ENCODE data around the gene CENPX. TPM values are rescaled to one million over a fixed set of nuclear protein-coding genes. Genes with fewer than 3 reads are reported as not detected.
A peak's percentile ranks its signal among the peaks of the same experiment; 100 is the strongest.

The CENPX gene
- total and polyA plus RNA-seq, 2 of the 13 experiments (the other 11 are each of a cell fraction or from before 2014, with no cell fraction given) = 92.7 to 170 TPM

DNA sequence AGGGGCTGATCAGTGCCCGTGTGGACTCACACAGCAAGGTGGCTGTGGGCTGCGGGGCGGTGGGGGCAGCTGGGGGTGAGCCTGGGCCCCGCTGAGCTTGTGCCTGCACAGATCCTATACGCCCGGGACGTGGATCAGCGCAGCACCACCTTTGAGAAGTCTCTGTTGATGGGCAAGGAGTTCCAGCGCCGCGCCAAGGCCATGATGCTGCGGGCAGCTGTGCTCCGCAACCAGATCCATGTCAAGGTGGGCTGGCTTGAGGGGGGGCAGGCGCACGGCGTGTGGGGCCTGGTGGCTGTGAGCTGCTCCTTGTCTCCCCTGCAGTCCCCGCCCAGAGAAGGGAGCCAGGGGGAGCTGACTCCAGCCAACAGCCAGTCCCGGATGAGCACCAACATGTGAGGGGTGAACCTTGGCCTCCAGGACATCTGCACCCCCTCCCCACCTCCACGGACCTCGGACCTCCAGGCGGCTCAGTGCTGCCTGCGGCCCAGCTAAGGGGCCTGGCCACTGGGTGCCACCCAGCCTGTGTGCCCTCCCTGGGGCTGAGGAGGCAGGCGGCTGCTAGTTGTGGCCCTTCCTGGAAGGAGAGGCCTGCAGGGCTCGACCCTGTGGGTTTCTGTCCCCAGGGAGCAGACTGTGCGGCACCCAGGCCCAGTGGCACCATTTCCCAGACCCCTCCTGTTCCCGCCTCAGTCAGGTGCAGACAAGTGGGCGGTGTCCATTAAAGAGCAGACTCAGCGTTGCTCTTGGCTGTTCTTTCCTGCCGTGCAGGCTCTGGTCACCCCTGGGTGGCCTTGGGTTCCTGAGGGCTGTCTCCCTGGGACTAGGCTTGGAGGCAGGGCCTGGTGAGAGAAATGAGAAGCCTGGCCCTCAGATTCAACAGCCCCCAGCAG is 34.3 kb upstream of the CENPX start (continued):
- TF ChIP-seq, protein P1, sequence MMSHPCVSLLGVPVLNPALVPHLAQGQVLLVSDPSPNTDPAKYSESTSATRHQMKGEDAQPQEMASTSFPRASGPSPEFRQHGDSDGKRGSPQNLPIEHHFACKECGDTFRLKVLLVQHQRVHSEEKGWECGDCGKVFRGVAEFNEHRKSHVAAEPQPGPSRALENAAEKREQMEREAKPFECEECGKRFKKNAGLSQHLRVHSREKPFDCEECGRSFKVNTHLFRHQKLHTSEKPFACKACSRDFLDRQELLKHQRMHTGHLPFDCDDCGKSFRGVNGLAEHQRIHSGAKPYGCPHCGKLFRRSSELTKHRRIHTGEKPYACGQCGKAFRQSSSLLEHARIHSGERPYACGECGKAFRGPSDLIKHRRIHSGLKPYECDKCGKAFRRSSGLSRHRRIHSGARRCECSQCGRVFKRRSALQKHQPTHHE (CRISPR knock-in tag; IDR thresholded peaks at IDR 0.05; ENCODE audit: borderline replicate concordance) = no peak
- TF ChIP-seq ZNF296 (CRISPR knock-in tag; conservative IDR thresholded peaks at IDR 0.05) (peak; percentile 67), ATRX (CRISPR knock-in tag; IDR thresholded peaks at IDR 0.05; ENCODE audit: borderline replicate concordance) (no peak), ZNF160 (CRISPR knock-in tag; IDR thresholded peaks at IDR 0.05) (0 out of 2 replicates have a peak, but pooled peaks have one; percentile 23), POGK (CRISPR knock-in tag; conservative IDR thresholded peaks at IDR 0.05) (peak; percentile 17; the same call in 1 of the 2 replicates), CEBPB (IDR thresholded peaks at IDR 0.05; ENCODE audit: borderline replicate concordance, low read depth, low read length) (no peak), KDM5A (IDR thresholded peaks at IDR 0.05; ENCODE audit: borderline replicate concordance, low read length) (no peak; the same call in 1 of the 2 replicates), ZNF44 (CRISPR knock-in tag; IDR thresholded peaks at IDR 0.05) (no peak), SALL1 (CRISPR knock-in tag; IDR thresholded peaks at IDR 0.05) (peak; percentile 88), ZNF737 (CRISPR knock-in tag; IDR thresholded peaks at IDR 0.05; ENCODE audit: borderline replicate concordance) (no peak), ZNF777 (CRISPR knock-in tag; IDR thresholded peaks at IDR 0.05) (peak; percentile 33; the same call in 1 of the 2 replicates), NFIB (CRISPR knock-in tag; IDR thresholded peaks at IDR 0.05; ENCODE audit: borderline replicate concordance) (no peak), NCOA5 (CRISPR knock-in tag; IDR thresholded peaks at IDR 0.05) (no peak), KAT2B (IDR thresholded peaks at IDR 0.05; ENCODE audit: borderline replicate concordance, low read depth, low read length) (no peak), ZNF224 (CRISPR knock-in tag; IDR thresholded peaks at IDR 0.05) (0 out of 2 replicates have a peak, but pooled peaks have one; percentile 35), PAF1 (CRISPR knock-in tag; IDR thresholded peaks at IDR 0.05) (no peak)
- TF ChIP-seq, protein P2, sequence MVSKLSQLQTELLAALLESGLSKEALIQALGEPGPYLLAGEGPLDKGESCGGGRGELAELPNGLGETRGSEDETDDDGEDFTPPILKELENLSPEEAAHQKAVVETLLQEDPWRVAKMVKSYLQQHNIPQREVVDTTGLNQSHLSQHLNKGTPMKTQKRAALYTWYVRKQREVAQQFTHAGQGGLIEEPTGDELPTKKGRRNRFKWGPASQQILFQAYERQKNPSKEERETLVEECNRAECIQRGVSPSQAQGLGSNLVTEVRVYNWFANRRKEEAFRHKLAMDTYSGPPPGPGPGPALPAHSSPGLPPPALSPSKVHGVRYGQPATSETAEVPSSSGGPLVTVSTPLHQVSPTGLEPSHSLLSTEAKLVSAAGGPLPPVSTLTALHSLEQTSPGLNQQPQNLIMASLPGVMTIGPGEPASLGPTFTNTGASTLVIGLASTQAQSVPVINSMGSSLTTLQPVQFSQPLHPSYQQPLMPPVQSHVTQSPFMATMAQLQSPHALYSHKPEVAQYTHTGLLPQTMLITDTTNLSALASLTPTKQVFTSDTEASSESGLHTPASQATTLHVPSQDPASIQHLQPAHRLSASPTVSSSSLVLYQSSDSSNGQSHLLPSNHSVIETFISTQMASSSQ (IDR thresholded peaks at IDR 0.05; ENCODE audit: low read depth) = no peak
- TF ChIP-seq, protein P2 (CRISPR knock-in tag; IDR thresholded peaks at IDR 0.05; ENCODE audit: borderline replicate concordance) = no peak

All from HepG2 (cell line).